ENCODE measurements around the gene LLCFC1.

- TF ChIP-seq POLR2A (IDR thresholded peaks at IDR 0.05; ENCODE audit: low read depth, low read length) (no peak), TAF1 (IDR thresholded peaks at IDR 0.05; ENCODE audit: borderline replicate concordance, low read depth, low read length) (no peak), POLR2AphosphoS5 (IDR thresholded peaks at IDR 0.05; ENCODE audit: low read depth, low read length) (no peak)
Measured at GRCh38 chr7:142914121-142914520, 25.2 kb upstream of the LLCFC1 start.
